H1 (cell line): ENCODE results near the gene SLC25A22. TPM values are rescaled to one million over a fixed set of nuclear protein-coding genes. Genes with fewer than 3 reads are reported as not detected.

ENCODE experiments used
- CTCF ChIA-PET: fragments of 300-600 bp; sonication (Branson Sonifier 250); formaldehyde crosslinking; loops from one replicate; lab custom pipeline; 2021; ENCODE audit not compliant: partially characterized antibody; lab: Charles Lee
- POLR2A ChIA-PET: fragments of 300-600 bp; sonication (Branson Sonifier 250); formaldehyde crosslinking; loops from one replicate; lab custom pipeline; 2021; ENCODE audit warnings: inconsistent platforms; ENCODE audit not compliant: partially characterized antibody; lab: Charles Lee
- DNase-seq, 2 experiments: peaks; one replicate each; pipeline versions ENCODE4 v3.0.0 to v3.0.0-alpha.2; 2010 to 2022; ENCODE audit warnings: low spot score in 2 of 2, low read depth in 1 of 2, mixed read lengths in 1 of 2
- FAIRE-seq: peaks from 2 replicates; lab custom pipeline; 2011; peaks lifted over from hg19 to GRCh38; lab: Jason Lieb, UNC
- H2AFZ ChIP-seq: 2 replicates; pipeline ENCODE4 v1.8.1; 2012; ENCODE audit warnings: low read length, inconsistent platforms
- H2AK5ac ChIP-seq: 2 replicates; pipeline ENCODE4 v1.6.1; 2013; ENCODE audit warnings: low read depth, low read length
- H2BK120ac ChIP-seq: replicated peaks from 2 replicates; pipeline ENCODE3; 2013; ENCODE audit warnings: low read depth, low read length, inconsistent platforms
- H2BK12ac ChIP-seq: 2 replicates; pipeline ENCODE4 v1.6.1; 2013; ENCODE audit warnings: low read depth, low read length
- H2BK15ac ChIP-seq: 2 replicates; pipeline ENCODE4 v1.6.1; 2013; ENCODE audit warnings: low read length
- H2BK20ac ChIP-seq: 2 replicates; pipeline ENCODE4 v1.6.1; 2013; ENCODE audit warnings: low read length
- H2BK5ac ChIP-seq: 2 replicates; pipeline ENCODE4 v1.6.1; 2013; ENCODE audit warnings: low read depth, low read length
- H3K14ac ChIP-seq: 2 replicates; pipeline ENCODE4 v1.6.1; 2013; ENCODE audit warnings: inconsistent platforms; ENCODE audit not compliant: insufficient read length
- H3K18ac ChIP-seq: 2 replicates; pipeline ENCODE4 v1.6.1; 2013; ENCODE audit warnings: low read length; ENCODE audit errors: extremely low read depth
- H3K23ac ChIP-seq: 2 replicates; pipeline ENCODE4 v1.6.1; 2013; ENCODE audit warnings: inconsistent platforms; ENCODE audit not compliant: insufficient read length
- H3K23me2 ChIP-seq: 2 replicates; pipeline ENCODE4 v1.6.1; 2013; ENCODE audit warnings: low read depth, low read length
- H3K27ac ChIP-seq: 2 replicates; pipeline ENCODE4 v1.6.1; 2011; ENCODE audit warnings: low read depth, low read length, inconsistent platforms
- H3K27me3 ChIP-seq, 4 experiments: replicated peaks in 1 of 4; 1 replicate in 1 of 4; 2 replicates in 3 of 4; pipeline versions ENCODE4 v1.6.1 to v1.8.1; 2011 to 2013; ENCODE audit warnings: low read length in 3 of 4, mild to moderate bottlenecking in 3 of 4, inconsistent platforms in 2 of 4, mixed read lengths in 2 of 4, moderate library complexity in 1 of 4; ENCODE audit not compliant: control insufficient read depth in 3 of 4, insufficient read depth in 3 of 4; ENCODE audit errors: extremely low read depth in 1 of 4
- H3K36me3 ChIP-seq, 4 experiments: 2 replicates each; pipeline versions ENCODE4 v1.6.1 to v1.8.1; 2011 to 2013; ENCODE audit warnings: mild to moderate bottlenecking in 4 of 4, low read length in 3 of 4, moderate library complexity in 2 of 4, control low read depth in 1 of 4, inconsistent platforms in 1 of 4; ENCODE audit not compliant: insufficient read depth in 4 of 4, control insufficient read depth in 2 of 4
- H3K4ac ChIP-seq: replicated peaks from 2 replicates; pipeline ENCODE3; 2013; ENCODE audit warnings: low read length, low read depth, mixed read lengths, inconsistent platforms; ENCODE audit not compliant: insufficient read length
- H3K4me1 ChIP-seq, 4 experiments: replicated peaks in 1 of 4; 1 replicate in 1 of 4; 2 replicates in 3 of 4; pipeline versions ENCODE4 v1.6.1 to v1.8.1; 2011 to 2013; ENCODE audit warnings: low read length in 3 of 4, inconsistent platforms in 2 of 4, mixed read lengths in 1 of 4; ENCODE audit not compliant: insufficient read depth in 4 of 4, control insufficient read depth in 3 of 4
- H3K4me2 ChIP-seq, 2 experiments: 2 replicates each; pipeline versions ENCODE4 v1.6.1 to v1.8.1; 2011 to 2013; ENCODE audit warnings: low read depth in 2 of 2, low read length in 2 of 2, control low read depth in 1 of 2, inconsistent platforms in 1 of 2, mild to moderate bottlenecking in 1 of 2; ENCODE audit not compliant: insufficient read depth in 1 of 2
- H3K4me3 ChIP-seq, 4 experiments: fragments of 200-600, 300-600 bp in 1 of 4; sonication (generic), shearing (Covaris generic), sonication (Bioruptor Twin) in 1 of 4; 2 replicates each; pipeline versions ENCODE4 v1.5.1 to v1.8.1; 2011 to 2016; ENCODE audit warnings: low read length in 4 of 4, low read depth in 3 of 4, control low read depth in 2 of 4, inconsistent platforms in 2 of 4, mild to moderate bottlenecking in 2 of 4, mixed read lengths in 1 of 4, moderate library complexity in 1 of 4; ENCODE audit not compliant: insufficient read depth in 2 of 4; ENCODE audit errors: extremely low read depth in 1 of 4
- H3K56ac ChIP-seq: replicated peaks from 2 replicates; pipeline ENCODE3; 2013; ENCODE audit warnings: low read depth, mild to moderate bottlenecking, mixed read lengths, low read length, inconsistent platforms; ENCODE audit not compliant: insufficient read length
- H3K79me1 ChIP-seq: 2 replicates; pipeline ENCODE4 v1.6.1; 2013; ENCODE audit warnings: low read depth, low read length, control low read depth
- H3K79me2 ChIP-seq, 2 experiments: 2 replicates each; pipeline versions ENCODE4 v1.6.1 to v1.8.1; 2012 to 2013; ENCODE audit warnings: low read length in 2 of 2, mild to moderate bottlenecking in 2 of 2, inconsistent platforms in 1 of 2; ENCODE audit not compliant: insufficient read depth in 2 of 2, control insufficient read depth in 1 of 2
- H3K9ac ChIP-seq, 4 experiments: replicated peaks in 1 of 4; 1 replicate in 1 of 4; 2 replicates in 3 of 4; pipeline versions ENCODE4 v1.6.1 to v1.8.1; 2011 to 2013; ENCODE audit warnings: low read depth in 3 of 4, low read length in 3 of 4, control low read depth in 2 of 4, mild to moderate bottlenecking in 2 of 4, moderate library complexity in 2 of 4, inconsistent platforms in 1 of 4; ENCODE audit errors: extremely low read depth in 1 of 4
- H3K9me3 ChIP-seq, 2 experiments: 2 replicates each; pipeline versions ENCODE4 v1.6.1 to v1.8.1; 2012 to 2013; ENCODE audit warnings: mild to moderate bottlenecking in 2 of 2, moderate library complexity in 2 of 2, control low read depth in 1 of 2, inconsistent platforms in 1 of 2, low read depth in 1 of 2, low read length in 1 of 2, mixed read lengths in 1 of 2; ENCODE audit not compliant: insufficient read depth in 2 of 2
- H4K20me1 ChIP-seq, 2 experiments: replicated peaks in 1 of 2; 2 replicates each; pipeline versions ENCODE3 to v1.8.1; 2011 to 2013; ENCODE audit warnings: inconsistent platforms in 2 of 2, low read length in 2 of 2, mild to moderate bottlenecking in 1 of 2; ENCODE audit not compliant: insufficient read depth in 2 of 2, control insufficient read depth in 1 of 2
- H4K5ac ChIP-seq: 2 replicates; pipeline ENCODE4 v1.6.1; 2013; ENCODE audit warnings: low read length, low read depth, mixed read lengths, inconsistent platforms; ENCODE audit not compliant: insufficient read length
- H4K8ac ChIP-seq: 2 replicates; pipeline ENCODE4 v1.8.0; 2013; ENCODE audit warnings: mild to moderate bottlenecking, moderate library complexity, low read length, inconsistent platforms; ENCODE audit not compliant: insufficient read depth; ENCODE audit errors: extremely low read depth
- H4K91ac ChIP-seq: replicated peaks from 2 replicates; pipeline ENCODE3; 2013; ENCODE audit warnings: low read length, mixed read lengths, inconsistent platforms; ENCODE audit not compliant: insufficient read length
- CEBPB ChIP-seq: IDR thresholded peaks from 2 replicates; pipeline ENCODE4 v1.6.1; 2012; ENCODE audit warnings: low read depth, low read length
- CTCF ChIP-seq, 3 experiments: IDR thresholded peaks; 1 replicate in 2 of 3; 2 replicates in 1 of 3; pipeline versions ENCODE4 v1.5.1 to v1.6.1; 2011; ENCODE audit warnings: low read length in 3 of 3, mild to moderate bottlenecking in 3 of 3, inconsistent platforms in 2 of 3, low read depth in 1 of 3, moderate library complexity in 1 of 3; ENCODE audit not compliant: insufficient read depth in 1 of 3; ENCODE audit errors: control extremely low read depth in 1 of 3
- PHF8 ChIP-seq: fragments of 200-600 bp; sonication (generic); conservative IDR thresholded peaks from 2 replicates; pipeline ENCODE4 v1.7.1; 2012; ENCODE audit warnings: low read depth, mild to moderate bottlenecking, inconsistent platforms, low read length, moderate library complexity
- POLR2AphosphoS5 ChIP-seq: IDR thresholded peaks from 2 replicates; pipeline ENCODE4 v1.6.1; 2011; ENCODE audit warnings: low read depth, low read length
- RAD21 ChIP-seq, 2 experiments: IDR thresholded peaks in 1 of 2; conservative IDR thresholded peaks in 1 of 2; 2 replicates each; pipeline ENCODE4 v1.6.1; 2011; ENCODE audit warnings: low read depth in 2 of 2, low read length in 2 of 2, improper control_type of control experiment in 1 of 2, inconsistent platforms in 1 of 2, mild to moderate bottlenecking in 1 of 2, moderate library complexity in 1 of 2
- SIX5 ChIP-seq: IDR thresholded peaks from 2 replicates; pipeline ENCODE4 v1.6.1; 2011; ENCODE audit warnings: mild to moderate bottlenecking, low read depth, low read length
- WGBS, 2 experiments: shearing (Covaris generic) in 1 of 2; methylation state at CpG; one replicate each; pipeline versions ENCODE4 v1.1.6 to v1.1.7; 2013 to 2015; ENCODE audit warnings: low lambda C conversion rate in 2 of 2, mixed read lengths in 2 of 2, inconsistent platforms in 1 of 2, low coverage in 1 of 2, missing lambda C conversion rate in 1 of 2; ENCODE audit not compliant: insufficient replicate concordance in 2 of 2, insufficient coverage in 1 of 2, insufficient read length in 1 of 2; ENCODE audit errors: extremely low coverage in 1 of 2, missing lambda C conversion rate in 1 of 2; 5-methylcytosine and 5-hydroxymethylcytosine counted together
- polyA plus RNA-seq, 7 experiments: library from polyadenylated mRNA; depleted of rRNA in 3 of 7; stranded (reverse) in 5 of 7; unstranded in 2 of 7; fragments of >200 nt in 5 of 7; fragments of 200-250 nt in 2 of 7; gene quantifications; 1 replicate in 5 of 7; 2 replicates in 1 of 7; 4 replicates in 1 of 7; pipeline versions ENCODE4 v1.2.1 to v1.2.3, GENCODE V29; 2011 to 2013; ENCODE audit warnings: missing spikeins in 2 of 7, mixed read lengths in 2 of 7
- total RNA-seq: library from RNA; stranded (reverse); fragmentation: NEBNext Ultra II Directional; extraction: Animal tissue kit (Norgen Biotek cat#: 25700); gene quantifications from 2 replicates; pipeline ENCODE4 v1.2.1, GENCODE V29; 2021

Gene SLC25A22
- total and polyA plus RNA-seq, 2 of the 8 experiments (the other 6 are each of a cell fraction or from before 2014, with no cell fraction given) = 31.5 to 48.0 TPM

- Histone ChIP-seq H2BK15ac (no peak overlapping the region), H4K5ac (no peak overlapping the region), H3K14ac (no peak overlapping the region), H4K20me1 (peaks cover 5 to 38% of the 10 kb centered on the region in 2 experiments), H4K8ac (no peak overlapping the region), H3K79me2 (peaks cover 0 to 18% of the 10 kb centered on the region in 2 experiments; a peak in 2 of 4 replicates), H2BK5ac (no peak overlapping the region), H4K91ac (no peak overlapping the region), H3K9me3 (no peaks in the 10 kb centered on the region), H3K4me1 (peaks cover 0 to 19% (median 13%) of the 10 kb centered on the region in 4 experiments; a peak in 6 of 7 replicates), H3K27ac (no peak overlapping the region), H3K4ac (no peak overlapping the region), H2BK120ac (no peak overlapping the region), H3K27me3 (no peaks in the 10 kb centered on the region), H3K79me1 (peaks cover 9% of the 10 kb centered on the region; the same call in 1 of the 2 replicates), H3K4me2 (no peak overlapping the region; a peak in 1 of 4 replicates), H3K23ac (no peak overlapping the region), H2AFZ (no peak overlapping the region), H2AK5ac (no peak overlapping the region), H3K4me3 (no peak overlapping the region), H2BK20ac (no peak overlapping the region), H3K9ac (no peak overlapping the region), H3K23me2 (peaks cover 20% of the 10 kb centered on the region; the same call in 1 of the 2 replicates), H3K18ac (no peak overlapping the region), H3K56ac (no peak overlapping the region), H2BK12ac (no peak overlapping the region), H3K36me3 (peaks cover 10 to 30% (median 24%) of the 10 kb centered on the region in 4 experiments; a peak in 7 of 8 replicates)
- no peak for DNase-seq
- no peak for FAIRE-seq
- no peak for TF ChIP-seq PHF8
- TF ChIP-seq SIX5 = peak; percentile 3; the same call in 1 of the 2 replicates
- peak; percentile 43 for TF ChIP-seq POLR2AphosphoS5
- TF ChIP-seq CEBPB = no peak
- TF ChIP-seq CTCF (IDR thresholded peaks at IDR 0.05; ENCODE audit: control extremely low read depth in 1 of 3, insufficient read depth in 1 of 3, low read depth in 1 of 3, low read length in 3 of 3) = peak in 2 of 3 experiments; percentile 41 to 52; a peak in 3 of 4 replicates
- TF ChIP-seq RAD21 (IDR thresholded peaks at IDR 0.05 in 1 of 2, conservative IDR thresholded peaks at IDR 0.05 in 1 of 2; ENCODE audit: low read depth in 2 of 2, low read length in 2 of 2) = peak; percentile 17 to 32; a peak in 3 of 4 replicates
- 95% methylated on average over 24 of the region's 25 CpGs; no CpG with 5 or more reads in 1 of the 2 experiments for WGBS, 2 experiments
- CTCF ChIA-PET = interaction anchor here (0.6 to 5.2 kb wide), 11 partner anchors 8 to 233 kb away, joined by 3 to 26 read pairs (median 5); partner anchors contain the start of genes CRACR2B and PNPLA2
- POLR2A ChIA-PET = interaction anchor here (0.8 to 40.4 kb wide), 3 partner anchors 17 to 63 kb away, joined by 4 to 1917 read pairs (median 234); partner anchors contain the start of genes CD151, CEND1, CRACR2B and PIDD1
Measured at GRCh38 chr11:839875-840617, 42.0 kb upstream of the SLC25A22 start.
